GM19395 (cell line): ENCODE measurements around the gene FBXL16.
A peak's percentile ranks its signal among the peaks of the same experiment; 100 is the strongest.
"Not testable (repeated sequence)": the region's sequence is repeated elsewhere in the genome, so short reads cannot be mapped to it uniquely, and the experiment has no call there.

Experiments
- ATAC-seq: cut with Tn5 transposase; IDR thresholded peaks from one replicate; pipeline ENCODE4 v1.9.1; 2021; ENCODE audit warnings: mild to moderate bottlenecking, moderate library complexity; ENCODE audit not compliant: unreplicated experiment

The FBXL16 gene

DNA sequence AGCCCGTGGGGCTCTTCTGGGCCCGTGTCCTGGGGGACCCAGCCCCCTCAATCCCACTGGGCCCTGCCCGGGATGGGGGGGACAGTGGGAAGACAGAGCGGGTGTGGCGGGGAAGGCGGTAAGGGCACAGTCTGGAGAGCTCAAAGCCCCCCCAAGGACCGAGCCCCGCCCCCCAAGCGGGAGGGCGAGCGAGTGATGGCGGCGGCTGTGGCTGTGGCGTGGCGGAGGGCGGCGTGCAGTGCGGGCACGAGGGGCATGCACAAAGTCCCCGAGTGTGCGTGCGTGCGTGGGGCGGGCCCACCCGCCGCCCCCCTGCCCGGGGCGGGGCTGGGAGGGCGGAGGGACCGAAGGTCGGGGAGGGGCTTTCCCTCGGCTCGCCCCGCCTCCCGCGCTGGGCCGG, 11.8 kb downstream of the FBXL16 start:
- no peak for ATAC-seq

DNA sequence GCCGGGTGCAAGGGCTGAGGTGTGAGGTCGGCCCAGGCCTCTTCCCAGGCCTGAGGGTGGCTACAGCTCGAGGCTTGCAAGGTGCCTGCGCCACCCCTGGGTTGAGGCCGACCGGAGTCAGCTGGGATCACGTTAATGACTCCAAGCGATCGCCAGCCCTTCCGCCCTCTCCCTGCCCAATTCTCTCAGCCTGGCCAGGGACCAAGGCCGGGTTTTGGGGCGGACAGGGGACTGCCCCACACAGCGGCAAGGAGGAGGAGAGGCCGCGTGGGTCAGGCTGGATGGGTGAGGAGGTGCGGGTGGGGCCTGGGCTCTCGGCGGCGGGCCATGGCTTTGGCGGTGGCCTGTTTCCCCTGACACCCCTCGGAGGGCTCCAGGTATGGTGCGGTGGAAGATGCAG, 12.2 kb downstream of the FBXL16 start:
- no peak for ATAC-seq

DNA sequence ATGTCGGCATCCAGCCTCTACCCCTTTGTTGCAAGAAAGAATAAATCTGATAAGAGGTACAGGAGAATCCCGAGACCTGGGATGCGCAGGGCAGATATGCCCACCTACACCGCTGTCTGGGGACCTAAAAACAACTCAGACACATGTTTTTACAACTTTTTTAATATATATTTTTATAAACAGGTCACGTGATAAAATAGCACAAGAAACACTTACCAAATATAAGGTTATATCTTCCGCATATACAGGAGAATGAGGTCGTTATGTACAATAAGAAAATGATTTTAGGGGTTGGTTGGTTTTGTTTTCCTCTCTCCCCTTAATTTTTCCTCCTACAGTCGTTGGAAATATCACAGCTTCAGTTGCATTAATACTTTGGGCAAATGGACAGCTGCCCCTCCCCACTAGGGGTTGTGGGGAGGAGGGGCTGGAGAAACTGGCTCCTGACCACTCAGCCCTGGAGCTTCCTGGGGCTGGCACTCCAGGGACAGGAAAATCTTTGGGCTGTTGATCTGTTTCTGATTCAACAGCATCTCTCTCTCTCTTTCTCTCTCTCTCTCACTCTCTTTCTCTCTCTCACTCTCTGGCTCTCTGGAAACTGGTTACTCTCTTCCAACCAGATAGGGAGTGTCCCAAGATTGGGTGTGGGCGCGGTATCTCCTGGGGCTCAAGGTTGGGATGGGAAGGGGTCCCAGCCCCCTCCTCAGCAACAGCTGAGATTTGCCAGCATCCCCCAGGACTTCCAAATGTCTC, 13.1 kb downstream of the FBXL16 start:
- no peak for ATAC-seq

DNA sequence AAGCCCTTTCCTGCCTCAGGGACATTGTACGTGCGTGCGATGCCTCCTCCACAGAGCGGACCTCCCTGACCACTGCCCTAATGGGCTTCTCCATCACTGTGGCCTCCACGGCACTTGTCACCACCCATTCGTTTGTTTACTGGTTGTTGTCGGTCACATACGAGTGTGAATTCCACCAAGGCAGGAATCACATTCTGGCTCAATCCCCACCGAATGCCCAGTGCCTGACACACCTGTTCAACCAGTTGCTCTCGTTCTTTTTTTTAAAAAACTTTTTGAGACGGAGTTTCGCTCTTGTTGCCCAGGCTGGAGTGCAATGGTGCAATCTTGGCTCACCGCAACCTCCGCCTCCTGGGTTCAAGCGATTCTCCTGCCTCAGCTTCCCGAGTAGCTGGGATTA, 14.4 kb downstream of the FBXL16 start:
- ATAC-seq = not testable (repeated sequence)

DNA sequence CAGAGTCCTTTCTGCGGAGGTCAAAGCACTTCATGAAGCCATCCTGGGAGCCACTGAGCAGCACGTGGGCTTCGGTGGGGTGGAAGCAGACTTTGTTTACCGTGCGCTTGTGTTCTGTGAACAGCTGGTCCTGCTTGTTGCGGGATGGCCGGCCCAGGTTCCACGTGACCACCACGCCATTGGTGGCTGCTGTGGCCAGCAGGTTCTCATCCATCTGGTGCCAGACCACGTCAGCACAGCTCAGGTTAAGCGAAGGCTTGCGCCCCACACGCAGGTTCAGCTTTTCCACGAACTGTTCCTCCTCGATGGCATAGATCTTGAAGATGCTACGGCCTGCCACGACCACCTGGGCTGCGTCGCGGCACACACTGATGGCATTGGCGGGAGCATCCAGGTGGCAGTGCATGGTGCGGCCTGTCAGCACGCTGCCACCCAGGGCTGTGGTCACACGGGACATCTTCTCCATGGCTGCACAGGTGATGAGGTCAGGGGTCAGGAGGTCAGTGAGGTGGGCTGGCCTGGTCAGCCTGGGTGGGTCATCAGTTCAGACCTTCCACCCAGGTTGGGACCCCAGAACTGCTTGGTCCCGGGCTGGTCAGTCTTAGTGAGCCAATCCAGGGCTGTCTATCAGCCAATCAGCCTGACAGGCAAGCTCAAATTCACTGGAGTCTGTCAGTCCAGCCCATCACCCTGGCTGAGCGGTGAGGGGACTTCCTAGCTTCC, 16.3 kb downstream of the FBXL16 start:
- no peak for ATAC-seq

DNA sequence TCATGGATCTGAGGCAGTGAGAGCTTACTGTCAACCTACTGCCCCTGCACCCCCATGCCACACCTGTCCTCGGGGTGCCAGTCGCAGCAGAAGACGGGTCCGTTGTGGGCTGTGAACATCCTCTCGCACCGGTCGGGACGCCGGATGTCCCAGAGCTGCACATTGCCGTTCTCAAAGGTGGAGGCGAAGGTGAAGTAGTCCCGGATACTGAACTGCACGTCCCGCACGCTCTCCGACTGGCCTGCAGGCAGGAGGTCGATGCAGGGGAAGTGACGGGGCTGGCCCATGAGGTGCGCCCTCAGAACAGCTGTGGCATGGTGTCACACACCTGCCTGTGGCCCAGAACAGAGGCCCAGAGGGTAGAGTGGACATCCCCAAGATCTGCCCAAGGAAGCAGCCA, 18.1 kb downstream of the FBXL16 start:
- no peak for ATAC-seq

DNA sequence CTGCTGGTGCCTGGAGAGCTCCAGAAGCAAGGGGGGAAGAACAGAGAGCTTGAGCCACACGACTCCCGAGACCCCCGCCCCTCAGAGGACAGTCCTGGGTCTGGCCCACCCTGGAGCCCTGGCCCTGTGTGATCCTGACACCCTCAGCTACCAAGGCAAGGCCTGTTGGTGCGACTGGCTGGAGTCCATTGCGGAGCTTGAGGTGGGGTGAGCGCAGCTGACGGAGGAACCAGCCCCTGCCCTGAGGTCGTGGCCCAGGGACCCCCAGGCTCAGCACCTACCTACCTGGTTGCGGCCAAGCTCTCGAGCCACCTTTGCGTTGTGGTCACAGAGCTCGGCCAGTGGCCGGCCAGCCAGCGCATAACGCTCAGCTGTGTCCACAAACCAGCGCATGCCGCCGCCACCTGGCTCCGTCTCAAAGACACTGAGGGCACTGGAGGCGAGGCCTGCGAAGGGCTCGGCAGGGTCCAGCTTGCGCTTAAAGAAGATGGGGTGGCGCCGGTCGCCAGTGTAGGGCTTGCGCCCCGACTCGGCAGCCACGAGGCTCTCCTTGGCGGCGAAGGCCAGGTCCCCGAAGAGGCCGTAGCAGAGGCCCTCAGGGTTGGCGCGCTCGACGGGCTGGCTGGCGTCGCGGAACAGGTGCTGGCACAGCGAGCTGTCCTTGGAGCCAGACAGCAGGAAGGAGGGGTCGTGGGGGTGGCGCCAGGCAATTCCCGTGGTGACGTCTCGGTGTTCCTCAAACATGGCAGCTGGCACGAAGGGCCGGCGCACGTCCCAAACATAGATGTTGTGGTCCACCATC, 18.9 kb downstream of the FBXL16 start:
- no peak for ATAC-seq

DNA sequence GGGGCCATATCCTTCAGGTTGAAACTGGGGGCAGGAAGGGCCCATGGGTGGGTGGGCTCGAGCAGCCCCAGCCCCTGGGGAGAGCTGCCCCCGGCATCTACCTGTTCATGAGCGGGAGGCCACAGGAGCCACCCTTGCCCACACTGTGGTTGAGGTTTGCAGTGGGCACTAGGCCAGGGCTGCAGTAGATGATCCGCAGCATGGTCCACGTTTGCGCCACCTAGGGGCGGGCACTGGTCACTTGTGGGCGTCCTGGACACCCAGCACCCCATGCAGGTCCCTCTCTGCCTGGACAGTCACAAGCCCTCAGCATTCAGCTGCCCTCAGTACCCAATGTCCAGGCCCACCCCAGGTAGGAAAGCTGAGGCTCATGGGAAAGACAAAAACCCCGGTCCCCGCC, 19.6 kb downstream of the FBXL16 start:
- no peak for ATAC-seq

DNA sequence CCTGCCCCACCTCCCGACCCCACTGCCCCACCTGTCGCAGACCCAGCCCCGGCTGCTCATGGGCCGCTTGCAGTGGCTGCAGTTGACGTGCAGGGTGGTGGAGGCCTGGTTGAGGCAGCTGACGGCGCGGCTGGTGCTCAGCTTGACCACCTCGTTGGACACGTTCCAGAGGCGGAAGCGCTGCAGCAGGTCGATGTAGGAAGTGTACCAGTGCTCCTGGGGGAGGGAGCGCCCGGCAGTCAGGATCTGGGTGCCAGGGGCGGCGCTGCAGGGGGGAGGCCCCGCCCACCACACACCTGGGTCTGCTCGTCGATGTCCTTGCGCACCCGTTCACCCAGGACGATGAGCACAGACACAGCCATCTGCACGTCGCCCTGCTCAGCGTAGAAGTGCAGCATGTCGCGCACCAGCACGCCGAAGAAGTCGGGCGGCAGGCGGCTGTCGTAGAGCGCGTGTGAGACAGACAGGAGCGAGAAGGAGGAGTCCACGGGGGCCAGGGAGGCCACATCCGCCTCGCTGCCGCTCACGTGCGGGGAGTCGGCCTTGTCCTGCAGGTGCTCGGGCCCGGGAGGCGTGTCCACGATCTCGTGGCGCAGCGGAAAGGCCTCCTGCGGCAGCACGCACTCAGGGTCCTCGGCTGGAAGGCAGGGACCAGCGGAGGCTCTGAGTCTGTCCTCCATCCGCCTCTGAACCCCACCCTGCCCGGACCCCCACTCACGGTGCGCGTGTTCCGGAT, 20.5 kb downstream of the FBXL16 start:
- ATAC-seq = no peak

DNA sequence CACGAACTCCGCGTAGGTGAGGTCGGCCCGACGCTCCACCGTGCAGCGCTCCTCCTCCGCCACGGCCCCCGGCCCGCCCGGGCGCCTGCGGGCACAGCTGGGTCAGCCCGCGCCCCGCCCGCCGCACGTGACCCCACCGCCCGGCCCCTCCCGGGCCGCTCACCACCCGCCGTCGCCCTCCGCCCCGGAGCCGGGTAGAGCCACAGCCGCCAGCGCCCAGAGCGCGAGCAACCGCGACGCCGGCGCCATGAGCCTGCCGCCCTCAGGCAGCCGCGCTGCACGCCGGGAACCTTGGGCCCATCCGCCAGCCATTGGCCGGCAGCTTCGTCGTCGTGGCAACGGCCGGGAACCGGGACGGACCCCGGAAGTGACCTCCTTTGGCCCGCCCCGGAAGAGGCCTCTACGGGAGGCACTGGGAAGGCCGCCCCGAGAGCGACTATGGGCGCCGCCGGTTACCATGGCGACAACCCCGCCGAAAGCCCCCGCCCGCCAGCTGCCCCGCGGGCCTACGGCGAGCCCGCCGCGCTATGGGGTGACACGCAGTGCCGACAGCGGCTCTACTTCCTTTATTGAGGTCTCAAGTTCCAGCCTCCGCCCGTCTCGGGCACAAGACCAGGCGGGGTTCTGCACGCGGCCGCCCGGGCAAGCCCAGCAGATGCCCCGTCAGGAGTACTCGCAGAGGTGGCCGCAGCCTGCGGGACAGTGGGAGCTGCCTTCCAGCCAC, 21.4 kb downstream of the FBXL16 start, which contains the start of gene JMJD8:
Gene JMJD8, minus strand, starts transcription at position 264 of the 724 bp plus-strand sequence. Its CDS starts 15 bp downstream, at position 249.
- peak; percentile 71 for ATAC-seq

DNA sequence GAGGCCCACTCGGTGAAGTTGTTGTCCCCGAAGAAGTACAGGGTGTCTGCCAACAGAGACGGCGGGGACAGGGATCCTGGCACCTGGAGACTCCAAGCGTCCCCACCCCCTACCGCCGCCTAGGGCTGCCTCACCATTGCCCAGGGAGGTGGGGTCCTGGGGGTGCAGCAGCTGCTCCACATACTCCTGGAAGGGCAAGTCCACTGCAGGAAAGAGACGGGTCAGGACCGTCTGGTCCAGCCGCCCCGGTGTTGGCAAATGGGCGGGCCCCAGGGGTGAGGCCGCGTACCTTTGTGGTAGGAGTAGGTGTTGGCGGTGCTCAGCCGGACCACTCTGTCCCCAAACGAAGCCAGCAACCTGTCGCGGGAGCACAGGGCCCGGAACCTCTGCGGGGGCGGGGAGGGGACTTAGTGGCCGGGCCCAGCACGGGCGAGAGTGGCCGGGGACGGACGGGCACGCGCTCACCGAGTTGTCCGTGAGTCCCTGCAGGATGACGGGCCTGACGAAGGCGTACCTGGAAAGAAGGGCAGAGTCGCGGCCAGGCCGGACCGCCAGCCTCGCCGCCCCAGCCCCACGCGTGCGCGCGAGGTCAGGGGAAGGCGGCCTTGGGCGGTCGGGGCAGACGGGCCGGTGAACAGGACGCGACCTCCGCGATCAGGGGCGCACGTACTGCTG, 22.1 kb downstream of the FBXL16 start:
- ATAC-seq = no peak

DNA sequence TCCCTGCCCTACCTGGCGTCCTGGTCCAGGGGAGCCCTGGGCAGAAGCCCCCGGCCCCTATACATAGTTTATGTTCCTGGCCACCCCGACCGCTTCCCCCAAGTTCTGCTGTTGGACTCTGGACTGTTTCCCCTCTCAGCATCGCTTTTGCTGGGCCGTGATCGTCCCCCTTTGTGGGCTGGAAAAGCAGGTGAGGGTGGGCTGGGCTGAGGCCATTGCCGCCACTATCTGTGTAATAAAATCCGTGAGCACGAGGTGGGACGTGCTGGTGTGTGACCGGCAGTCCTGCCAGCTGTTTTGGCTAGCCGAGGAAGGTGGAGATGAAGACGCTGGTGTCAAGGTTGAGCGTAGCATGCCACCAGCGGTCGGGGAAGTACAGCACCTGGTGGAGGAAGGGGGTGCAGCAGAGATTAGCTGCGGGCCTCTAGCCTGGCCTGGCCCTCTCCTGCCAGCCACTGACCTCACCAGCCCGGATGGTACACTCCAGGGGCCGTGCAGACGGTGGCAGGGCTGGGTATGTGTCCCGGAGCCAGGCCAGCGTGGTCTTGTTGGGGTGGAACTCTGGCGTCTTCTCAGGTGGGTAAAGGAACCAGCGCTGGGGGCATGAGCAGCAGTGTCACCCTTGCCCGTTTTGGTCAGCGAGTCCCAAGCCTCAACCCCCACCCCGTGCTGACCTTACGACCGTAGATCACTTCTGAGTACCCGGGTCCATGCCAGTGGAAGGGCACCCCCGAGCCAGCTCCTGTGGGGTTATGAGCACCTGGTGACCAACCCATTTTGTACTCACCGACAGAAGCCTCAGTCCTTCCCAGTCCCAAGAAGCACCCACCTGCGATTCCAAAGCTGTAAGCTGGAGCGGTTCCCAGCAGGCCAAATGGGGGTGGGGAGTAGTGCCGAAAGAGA, 22.9 kb downstream of the FBXL16 start:
- ATAC-seq = no peak

DNA sequence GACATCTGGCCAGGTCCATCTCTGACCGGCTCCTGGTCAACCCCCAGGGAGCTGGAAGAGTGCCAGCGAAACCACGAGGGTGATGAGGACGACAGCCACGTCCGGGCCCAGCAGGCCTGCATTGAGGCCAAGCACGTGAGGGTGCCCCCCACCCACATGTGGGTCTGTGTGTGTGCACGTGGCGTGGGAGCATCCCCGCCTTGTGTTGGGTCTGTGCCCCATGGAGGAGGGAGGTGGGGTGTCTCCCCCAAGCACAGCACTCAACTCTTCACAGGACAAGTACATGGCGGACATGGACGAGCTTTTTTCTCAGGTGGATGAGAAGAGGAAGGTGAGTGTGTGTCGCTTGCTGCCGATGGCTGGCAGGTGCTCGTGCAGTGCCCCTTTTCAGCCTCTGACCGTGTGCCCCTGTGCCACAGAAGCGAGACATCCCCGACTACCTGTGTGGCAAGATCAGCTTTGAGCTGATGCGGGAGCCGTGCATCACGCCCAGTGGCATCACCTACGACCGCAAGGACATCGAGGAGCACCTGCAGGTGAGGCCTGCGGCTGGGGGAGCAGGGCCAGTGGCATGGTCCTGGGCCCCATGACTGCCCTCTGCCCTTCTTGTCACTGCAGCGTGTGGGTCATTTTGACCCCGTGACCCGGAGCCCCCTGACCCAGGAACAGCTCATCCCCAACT, 23.7 kb downstream of the FBXL16 start:
- ATAC-seq = no peak

DNA sequence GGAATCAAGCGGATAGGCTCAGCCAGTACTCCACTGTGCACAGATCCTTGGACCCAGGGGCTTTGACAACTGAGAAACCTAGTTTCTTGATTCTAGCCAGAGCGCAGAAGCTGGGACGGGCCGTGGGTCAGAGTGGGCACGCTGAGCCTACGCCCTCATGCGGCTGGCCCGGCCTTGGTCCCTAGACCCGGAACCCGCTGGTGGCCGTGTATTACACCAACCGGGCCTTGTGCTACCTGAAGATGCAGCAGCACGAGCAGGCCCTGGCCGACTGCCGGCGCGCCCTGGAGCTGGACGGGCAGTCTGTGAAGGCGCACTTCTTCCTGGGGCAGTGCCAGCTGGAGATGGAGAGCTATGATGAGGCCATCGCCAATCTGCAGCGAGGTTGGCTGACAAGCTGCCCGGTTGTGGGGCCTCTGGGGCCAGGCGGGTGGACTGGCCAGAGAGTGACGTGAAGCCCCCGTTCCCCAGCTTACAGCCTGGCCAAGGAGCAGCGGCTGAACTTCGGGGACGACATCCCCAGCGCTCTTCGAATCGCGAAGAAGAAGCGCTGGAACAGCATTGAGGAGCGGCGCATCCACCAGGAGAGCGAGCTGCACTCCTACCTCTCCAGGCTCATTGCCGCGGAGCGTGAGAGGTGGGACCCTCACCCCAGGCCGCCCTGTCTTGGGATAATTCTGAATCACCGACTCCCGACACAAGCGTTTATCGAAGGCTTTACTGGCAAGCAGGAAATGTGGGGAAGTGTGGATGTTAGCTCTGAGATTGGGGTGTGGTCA, 24.4 kb downstream of the FBXL16 start:
- no peak for ATAC-seq

DNA sequence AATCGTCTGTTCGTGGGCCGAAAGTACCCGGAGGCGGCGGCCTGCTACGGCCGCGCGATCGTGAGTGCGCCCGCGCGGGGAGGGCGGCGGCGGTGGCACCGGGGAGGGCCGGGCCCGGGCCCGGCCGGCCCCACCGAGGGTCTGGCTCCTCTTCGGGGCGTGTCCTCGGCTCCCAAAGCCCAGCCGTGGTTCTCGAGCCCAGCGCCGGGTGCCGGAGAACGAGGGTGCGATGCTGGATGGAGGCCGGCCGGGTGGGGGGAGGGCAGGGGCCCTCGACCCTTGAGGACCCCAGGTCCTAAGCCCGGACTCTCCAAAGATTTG, 25.0 kb downstream of the FBXL16 start:
- no peak for ATAC-seq

DNA sequence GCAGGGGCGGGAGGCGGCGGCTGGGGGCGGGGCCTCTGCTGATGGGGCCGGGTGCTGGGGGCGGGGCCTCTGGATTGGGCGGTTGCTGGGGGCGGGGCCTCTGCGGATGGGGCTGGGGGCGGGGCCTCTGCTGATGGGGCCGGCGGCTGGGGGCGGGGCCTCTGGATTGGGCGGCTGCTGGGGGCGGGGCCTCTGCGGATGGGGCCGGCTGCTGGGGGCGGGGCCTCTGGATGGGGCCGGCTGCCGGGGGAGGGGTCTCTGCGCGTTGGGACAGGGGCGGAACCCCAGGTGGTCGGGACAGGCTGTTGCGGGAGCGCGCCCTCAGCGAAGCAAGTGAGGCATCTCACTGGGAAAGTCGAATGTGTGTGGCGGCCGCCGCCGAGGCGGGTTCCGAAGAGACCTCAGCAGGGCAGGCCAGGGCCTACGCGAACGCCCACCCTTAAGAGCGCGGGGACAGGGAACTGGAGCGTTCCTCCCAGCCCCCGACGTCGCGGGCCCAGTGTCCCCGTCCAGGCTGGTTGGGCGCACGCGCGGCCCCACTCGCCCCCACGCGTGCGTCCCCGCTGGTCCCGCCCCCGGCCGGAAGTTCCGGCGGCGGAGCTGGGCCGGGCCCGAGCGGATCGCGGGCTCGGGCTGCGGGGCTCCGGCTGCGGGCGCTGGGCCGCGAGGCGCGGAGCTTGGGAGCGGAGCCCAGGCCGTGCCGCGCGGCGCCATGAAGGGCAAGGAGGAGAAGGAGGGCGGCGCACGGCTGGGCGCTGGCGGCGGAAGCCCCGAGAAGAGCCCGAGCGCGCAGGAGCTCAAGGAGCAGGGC, 25.6 kb downstream of the FBXL16 start, which contains the start of gene STUB1:
Gene STUB1, plus strand, starts transcription at position 597 of the 811 bp plus-strand sequence. Its CDS starts 116 bp downstream, at position 713.
- peak; percentile 31 for ATAC-seq
